GF-D8 (cell line): Measurements from ENCODE around the gene DNAH8.
"Not testable (repeated sequence)": the region's sequence is repeated elsewhere in the genome, so short reads cannot be mapped to it uniquely, and the experiment has no call there.

Experiments used
- DNase-seq: peaks from one replicate; lab custom pipeline; 2025; lab: John Stamatoyannopoulos, UW

DNAH8 gene

GRCh38 chr6:38749473-38749872 lies 34.4 kb downstream of the DNAH8 start:
- no peak for DNase-seq

DNA sequence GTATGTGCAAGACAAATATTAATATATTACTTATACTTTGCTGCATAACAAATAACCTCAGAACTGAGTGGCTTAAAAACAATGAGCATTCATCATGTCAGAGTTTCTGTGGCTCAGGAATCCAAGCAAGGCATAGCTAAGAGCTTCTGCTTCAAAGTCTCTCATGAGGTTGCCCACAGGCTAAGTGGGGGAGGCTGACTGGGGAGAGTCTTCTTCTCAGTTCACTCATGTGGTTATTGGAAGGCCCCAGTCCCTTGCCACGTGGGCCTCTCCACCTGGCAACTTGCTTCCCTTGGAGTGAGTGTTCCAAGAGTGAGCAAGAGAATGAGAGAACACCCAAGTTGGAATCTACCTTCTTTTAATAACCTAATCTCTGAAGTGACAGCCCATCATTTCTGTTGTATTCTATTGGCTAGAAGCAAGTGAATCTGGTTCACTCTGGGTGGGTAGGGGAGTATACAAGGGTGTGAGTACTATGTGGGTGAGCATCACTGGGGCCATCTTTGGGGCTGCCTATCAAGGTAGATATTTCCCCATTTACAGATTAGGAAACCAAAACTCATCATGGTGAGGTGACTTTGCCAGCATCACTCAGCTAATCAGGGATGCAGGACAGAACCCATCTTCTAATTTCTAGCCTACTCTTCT lies 36.0 kb downstream of the DNAH8 start:
- DNase-seq, result no peak

DNA sequence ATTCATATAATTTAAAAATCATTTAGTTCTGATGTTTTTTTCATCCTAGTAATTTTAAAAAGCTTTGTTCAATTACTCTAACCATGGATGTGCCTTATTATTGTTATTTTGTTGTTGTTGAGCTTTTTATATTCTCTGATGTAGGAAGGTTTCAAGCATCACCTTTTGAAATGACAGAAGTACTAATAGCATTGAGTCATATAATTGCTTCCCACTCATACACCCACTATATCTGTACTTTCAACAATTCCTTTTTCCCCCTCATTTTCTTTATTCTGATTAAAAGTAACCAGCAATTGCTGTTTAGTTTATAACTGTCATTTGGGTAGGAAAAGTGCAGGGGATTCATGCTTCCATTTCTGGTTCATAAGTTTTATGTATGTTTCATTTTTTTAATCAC lies 38.6 kb downstream of the DNAH8 start:
- no peak for DNase-seq

GRCh38 chr6:38755207-38755606 lies 40.1 kb downstream of the DNAH8 start:
- DNase-seq, result no peak

GRCh38 chr6:38755874-38756273 lies 40.8 kb downstream of the DNAH8 start:
- DNase-seq, result no peak

DNA sequence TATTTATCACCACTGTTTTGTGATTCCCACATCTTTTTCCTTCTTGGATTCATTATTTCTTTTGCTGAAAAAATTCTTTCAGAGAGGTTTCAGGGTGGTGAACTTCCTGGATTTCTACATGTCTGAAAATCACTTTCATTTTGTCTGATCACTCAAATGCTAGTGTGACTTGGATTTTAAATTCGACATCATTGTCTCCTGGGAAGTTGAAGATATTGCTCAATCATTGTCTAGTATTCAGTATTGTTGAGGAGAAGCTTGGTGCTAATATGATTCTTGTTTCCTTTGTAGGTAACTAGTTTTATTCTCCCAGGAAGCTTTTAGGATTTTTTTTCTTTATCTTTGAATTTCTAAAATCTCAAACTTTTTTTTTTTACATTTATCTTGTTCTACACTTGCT lies 45.0 kb downstream of the DNAH8 start:
- DNase-seq, result no peak

DNA sequence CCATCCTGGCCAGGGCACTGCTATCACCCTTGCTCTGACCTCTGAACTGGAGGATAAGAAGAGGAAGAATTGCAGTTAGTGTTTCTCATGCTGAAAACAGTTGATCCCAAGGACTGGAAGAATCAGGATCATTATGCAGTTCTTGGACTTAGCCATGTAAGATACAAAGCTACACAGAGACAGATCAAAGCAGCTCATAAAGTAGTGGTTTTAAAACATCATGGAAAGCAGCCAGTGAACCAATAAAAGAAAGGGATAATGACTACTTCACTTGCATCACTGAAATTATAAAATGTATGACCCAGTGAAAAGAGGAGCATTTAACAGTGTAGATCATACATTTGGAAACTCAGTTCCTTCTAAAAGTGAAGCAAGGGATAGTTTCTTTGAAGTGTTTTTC lies 47.7 kb downstream of the DNAH8 start:
- no peak for DNase-seq

- DNase-seq, result no peak
These were observed 52.4 kb downstream of the DNAH8 start for GRCh38 chr6:38767560-38767959.

- no peak for DNase-seq
These were observed 58.2 kb downstream of the DNAH8 start for GRCh38 chr6:38773338-38773737.

GRCh38 chr6:38774929-38775707 lies 60.0 kb downstream of the DNAH8 start:
- DNase-seq, result no peak

GRCh38 chr6:38775870-38776269 lies 60.8 kb downstream of the DNAH8 start:
- no peak for DNase-seq

DNA sequence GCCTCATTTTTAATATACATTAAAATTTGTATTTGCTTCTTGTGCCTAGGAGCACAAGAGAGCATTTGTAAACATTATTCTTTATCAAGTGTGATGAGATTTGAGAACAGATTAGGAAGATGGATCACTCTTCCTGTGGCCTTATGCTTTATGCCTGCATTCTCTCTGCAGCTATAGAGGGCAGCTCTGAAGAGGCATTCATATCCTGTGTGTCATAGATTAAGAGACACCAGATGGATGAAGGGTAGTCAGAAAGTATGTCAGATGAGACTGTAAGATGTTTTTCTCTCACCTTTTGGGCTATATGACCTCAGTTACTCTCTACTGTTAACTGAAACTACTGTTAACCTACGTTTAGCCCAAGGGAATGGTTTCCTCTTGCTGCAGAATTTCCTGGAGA lies 61.4 kb downstream of the DNAH8 start:
- DNase-seq, result no peak

GRCh38 chr6:38779310-38780062 lies 64.4 kb downstream of the DNAH8 start:
- DNase-seq, result no peak

- no peak for DNase-seq
These were observed 67.5 kb downstream of the DNAH8 start for GRCh38 chr6:38782616-38783015.

DNA sequence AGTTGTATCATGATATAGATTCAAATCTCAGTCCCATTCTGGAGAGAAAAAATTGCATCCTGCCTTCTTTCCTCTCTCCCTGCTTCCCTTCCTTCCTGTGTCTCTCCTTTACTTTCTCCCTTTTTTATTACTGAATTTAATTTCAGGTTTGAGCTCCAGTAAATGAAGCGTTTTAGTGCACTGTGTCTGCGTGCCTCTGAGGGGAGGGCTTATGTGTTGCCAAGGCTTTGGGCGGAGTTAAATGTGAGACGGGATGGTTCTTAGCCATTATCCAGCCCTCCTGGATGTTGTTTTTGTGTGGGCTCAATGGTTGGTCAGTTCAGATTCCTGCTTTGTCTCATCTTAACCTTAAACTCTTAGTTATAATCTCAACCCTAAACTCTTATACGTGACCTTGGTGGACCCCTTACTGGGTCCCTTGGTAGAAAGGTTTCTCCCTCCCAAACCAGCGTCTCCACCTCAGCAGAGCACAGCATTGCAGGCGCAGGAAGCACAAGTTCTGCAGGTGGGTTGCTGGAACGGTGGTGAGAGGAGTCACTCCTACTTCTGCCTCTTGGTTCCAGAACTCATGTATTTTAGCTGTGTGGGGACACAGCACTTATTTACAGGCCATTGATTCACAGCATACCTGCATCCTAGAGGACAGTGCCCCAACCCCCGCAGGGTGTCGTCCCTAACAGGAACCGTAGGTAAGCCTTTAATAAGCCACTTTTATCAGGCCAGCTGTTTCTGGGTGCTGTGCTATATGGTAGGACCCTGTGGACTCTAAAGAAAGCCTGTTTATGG lies 68.5 kb downstream of the DNAH8 start:
- DNase-seq, result no peak

DNA sequence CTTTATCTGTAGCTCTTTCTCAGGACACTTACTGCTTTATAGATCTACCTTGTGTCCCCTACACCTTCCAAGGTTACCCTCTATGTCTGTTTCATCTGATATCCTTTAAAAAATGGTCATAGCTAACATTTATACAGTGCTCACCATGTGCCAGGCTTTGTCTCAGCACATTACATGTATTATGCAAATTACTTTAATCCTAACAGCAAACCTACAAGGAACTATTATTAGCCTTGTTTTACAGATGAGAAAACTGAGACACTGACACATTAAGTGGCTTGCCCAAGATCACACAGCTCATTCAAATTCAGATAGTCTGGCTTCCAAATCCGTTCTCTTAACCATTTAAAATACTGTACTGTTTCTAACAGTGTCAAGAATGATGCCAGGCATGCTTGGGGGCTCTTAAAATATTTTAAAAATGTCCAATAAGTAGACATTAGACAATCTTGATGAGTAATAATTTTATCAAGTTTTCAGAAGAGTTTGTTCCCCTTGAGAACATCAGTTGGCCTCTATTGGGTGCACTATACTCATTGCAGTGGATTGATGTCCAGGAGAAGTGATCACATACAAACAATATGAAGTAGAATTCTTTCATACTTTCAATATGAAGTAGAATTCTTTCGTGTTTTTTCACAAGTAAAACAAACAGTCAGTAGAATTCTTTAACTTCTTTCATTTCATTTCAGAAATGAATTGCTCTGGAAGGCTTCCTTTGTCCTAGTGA lies 69.6 kb downstream of the DNAH8 start:
- no peak for DNase-seq

DNA sequence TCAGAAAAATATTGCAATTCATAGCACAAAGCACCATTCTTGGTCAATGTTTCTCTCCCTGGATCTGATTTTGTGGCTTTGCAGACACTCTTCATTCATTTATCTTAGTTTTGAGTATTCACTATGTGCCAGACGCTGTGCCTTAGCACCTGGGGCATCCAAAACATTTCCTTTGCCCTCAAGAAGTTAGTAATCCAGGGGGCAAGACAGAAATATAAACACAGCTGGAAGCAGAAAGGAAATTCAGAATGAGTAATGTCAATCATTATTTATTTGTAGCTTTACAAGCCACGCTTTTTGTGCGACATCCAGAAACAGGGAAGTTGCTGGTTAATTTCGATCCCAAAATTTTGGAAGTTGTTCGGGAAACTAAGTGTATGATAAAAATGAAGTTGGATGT lies 71.4 kb downstream of the DNAH8 start:
- no peak for DNase-seq

DNA sequence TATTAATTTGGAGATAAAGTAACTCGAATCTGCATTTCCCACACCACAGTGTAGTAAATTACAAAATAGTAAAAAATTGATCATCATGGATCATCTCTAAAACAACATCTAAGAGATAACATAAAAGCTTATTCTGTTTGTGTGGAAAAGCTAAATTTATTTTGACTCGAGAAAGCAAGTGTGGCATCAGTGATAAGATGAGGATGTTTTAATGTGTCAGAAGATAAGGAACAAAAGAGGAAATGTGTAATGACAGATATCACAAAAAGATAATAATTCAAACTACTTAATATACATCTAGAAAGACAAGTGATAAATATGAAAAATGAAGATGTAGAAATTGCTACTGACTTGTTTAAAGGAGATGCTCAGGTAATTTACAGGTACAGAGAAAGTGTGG lies 74.1 kb downstream of the DNAH8 start:
- DNase-seq, result no peak

- DNase-seq, result no peak
These were observed 77.2 kb downstream of the DNAH8 start for GRCh38 chr6:38792356-38792755.

DNA sequence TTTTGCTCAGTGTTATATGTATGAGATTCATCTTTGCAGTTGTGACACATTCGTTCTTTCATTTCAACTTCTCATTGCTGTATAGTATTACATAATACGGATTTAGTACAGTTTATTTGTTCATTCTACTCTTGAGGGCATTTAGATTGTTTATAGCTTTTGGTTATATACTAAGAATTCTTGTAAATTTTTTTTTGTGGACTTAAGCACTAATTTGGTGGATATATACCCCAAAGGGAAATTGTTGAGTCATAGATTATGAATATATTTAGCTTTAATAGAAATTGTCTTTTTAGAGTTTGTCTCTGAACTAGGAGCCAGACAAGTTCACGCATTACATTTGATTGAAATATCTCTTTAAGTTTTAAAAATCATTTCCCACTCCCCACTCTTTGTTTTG lies 79.6 kb downstream of the DNAH8 start:
- no peak for DNase-seq

- no peak for DNase-seq
These were observed 80.9 kb downstream of the DNAH8 start for GRCh38 chr6:38796006-38796405.

DNA sequence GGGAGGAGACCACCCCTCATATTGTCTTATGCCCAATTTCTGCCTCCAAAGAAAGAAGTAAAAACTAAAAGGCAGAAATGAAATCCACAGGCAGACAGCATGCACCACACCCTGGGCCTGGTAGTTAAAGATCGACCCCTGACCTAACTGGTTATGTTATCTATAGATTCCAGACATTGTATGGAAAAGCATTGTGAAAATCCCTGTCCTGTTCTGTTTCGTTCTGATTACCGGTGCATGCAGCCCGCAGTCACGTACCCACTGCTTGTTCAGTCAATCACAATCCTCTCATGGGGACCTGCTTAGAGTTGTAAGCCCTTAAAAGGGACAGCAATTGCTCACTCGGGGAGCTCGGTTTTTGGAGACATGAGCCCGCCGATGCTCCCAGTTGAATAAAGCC lies 81.3 kb downstream of the DNAH8 start:
- not testable (repeated sequence) for DNase-seq
